ENCODE results near the gene SUSD4.
"Not testable (repeated sequence)": the region's sequence is repeated elsewhere in the genome, so short reads cannot be mapped to it uniquely, and the experiment has no call there.

The SUSD4 gene

DNA sequence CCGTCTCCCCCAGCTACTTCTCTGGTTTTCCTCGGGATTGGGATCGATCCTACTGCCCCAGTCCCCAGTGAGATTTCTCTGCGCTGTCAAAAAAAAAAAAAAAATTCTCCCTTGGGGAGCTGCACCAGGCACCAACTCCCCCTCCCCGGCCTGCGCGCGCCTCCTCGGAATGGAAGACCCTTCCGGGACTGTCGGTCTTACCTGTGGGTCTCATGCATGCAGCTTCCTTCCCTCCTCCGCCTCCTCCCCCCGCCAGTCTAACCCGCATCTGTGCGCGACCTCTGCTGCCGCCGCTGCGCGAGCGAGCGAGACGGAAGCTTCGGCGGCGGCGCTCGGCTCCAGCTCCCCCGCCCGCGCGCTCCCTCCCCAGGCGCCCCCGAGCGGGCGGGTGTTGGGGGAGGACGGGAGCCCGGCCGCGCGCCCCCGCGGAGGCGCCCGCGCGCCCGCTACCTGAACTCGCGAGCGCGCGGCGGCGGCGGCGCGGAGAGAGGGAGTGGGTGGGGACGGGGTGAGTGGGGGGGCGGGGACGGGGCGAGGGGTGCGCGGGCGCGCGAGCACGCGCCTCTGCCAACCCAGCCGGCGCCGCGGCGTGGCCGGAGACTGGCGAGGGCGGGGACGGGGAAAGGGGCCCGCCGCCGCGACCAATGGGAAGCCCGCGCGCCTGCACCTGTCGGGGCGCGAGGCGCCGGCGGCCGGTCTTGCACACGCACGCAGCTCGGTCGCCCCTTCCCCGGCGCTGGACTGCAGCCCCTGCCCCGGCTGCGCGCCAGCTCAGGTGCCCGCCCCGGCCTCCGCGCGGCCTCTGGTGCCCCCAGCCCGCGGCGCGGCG, at the start of gene SUSD4:
TSS of gene SUSD4 (minus strand) at position 321 of the 829 bp plus-strand sequence. CDS start 751 bp downstream, outside the sequence.
- peak in 30 of 56 donors; percentile 14 to 72 (median 48) for DNase-seq

DNA sequence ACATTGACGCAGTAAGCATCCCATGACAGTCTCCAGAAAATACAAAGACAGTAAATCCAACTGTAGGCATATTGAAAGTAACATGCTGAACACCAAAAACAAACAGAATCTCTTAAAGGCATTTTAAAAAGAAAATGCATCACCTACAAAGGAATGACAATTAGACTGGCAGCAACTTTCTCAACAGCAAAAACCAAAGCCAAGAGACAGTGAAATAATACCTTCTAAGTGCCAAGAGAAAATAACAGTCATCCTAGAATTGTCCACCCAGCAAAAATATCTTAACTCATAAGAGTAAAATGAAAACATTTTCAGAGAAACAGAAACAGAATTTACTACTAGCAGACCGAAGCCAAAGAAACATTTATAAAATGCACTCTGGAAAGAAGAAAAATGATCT, 49.2 kb upstream of the SUSD4 start:
- no peak for DNase-seq

GRCh38 chr1:223411710-223412109, 47.7 kb upstream of the SUSD4 start:
- DNase-seq = no peak

DNA sequence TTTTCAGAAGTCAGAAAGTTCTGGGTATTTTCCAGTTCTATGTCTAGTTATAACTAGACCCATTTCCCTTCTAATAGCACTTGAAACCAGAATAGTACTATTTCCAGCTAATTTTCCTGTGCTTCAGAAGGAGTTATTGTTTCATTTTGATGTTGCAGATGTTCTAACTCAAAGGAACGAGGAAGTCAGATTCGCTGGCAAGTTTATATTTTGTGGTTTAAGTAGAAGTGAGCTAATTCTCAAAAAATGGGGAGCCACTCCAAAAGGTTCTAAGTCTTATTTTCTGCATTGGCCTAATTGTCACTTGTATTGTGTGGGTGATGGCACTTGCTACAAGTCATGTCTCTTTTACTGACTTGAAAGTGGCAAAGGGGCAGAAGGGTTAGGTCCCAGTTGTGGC, 47.3 kb upstream of the SUSD4 start:
- no peak for DNase-seq

- no peak for DNase-seq
Observed at GRCh38 chr1:223410036-223410435, 46.1 kb upstream of the SUSD4 start.

DNA sequence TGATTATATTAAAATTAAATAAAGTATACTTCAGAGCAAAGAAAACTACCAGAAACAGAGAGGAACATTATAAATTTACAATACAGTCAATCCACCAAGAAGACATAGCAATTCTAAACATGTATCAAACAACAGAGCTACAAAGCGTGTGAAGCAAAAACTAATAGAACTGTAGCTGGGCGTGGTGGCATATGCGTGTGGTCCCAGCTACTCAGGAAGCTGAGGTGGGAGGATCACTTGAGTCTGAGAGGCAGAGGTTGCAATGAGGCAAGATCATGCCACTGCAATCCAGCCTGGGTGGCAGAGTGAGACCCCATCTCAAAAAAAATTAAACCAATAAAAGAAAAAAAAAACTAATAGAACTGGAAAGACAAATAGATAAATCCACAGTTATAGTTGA, 41.5 kb upstream of the SUSD4 start:
- no peak for DNase-seq

DNA sequence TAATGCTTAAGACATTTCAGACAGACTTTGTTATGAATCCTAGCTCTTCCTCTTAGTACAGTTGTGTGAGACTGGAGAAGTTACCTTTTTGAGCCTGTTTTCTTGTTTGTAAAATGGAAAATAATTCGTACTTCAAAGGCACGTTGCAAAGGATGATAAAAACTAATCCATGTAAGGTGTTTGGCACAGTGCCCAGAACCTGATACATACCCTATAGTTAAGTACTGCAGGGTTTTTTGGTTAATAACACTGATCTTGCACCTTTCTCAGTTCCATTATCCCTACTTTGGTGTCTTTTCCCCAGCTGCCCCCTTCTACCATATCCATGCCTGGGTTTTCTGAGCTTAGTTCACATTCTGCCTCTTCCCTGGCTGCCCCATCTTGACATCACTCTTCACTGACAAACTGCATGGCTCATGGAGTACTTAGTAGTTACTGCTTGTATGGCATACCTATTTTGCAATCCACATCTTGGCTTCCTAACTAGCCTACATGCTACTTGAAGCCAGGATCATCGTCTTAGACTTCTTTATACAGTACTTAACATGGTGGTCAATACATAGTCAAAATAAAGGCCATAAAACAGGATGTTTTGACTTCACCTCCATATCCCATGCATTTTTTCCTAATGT, 39.3 kb upstream of the SUSD4 start:
- no peak for DNase-seq

GRCh38 chr1:223402790-223403142, 38.8 kb upstream of the SUSD4 start:
- DNase-seq = no peak

GRCh38 chr1:223401873-223402789, 38.2 kb upstream of the SUSD4 start:
- no peak for DNase-seq

DNA sequence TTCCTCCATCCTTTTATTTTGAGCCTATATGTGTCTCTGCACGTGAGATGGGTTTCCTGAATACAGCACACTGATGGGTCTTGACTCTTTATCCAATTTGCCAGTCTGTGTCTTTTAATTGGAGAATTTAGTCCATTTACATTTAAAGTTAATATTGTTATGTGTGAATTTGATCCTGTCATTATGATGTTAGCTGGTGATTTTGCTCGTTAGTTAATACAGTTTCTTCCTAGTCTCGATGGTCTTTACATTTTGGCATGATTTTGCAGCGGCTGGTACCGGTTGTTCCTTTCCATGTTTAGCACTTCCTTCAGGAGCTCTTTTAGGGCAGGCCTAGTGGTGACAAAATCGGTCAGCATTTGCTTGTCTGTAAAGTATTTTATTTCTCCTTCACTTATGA, 35.4 kb upstream of the SUSD4 start:
- DNase-seq = not testable (repeated sequence)

DNA sequence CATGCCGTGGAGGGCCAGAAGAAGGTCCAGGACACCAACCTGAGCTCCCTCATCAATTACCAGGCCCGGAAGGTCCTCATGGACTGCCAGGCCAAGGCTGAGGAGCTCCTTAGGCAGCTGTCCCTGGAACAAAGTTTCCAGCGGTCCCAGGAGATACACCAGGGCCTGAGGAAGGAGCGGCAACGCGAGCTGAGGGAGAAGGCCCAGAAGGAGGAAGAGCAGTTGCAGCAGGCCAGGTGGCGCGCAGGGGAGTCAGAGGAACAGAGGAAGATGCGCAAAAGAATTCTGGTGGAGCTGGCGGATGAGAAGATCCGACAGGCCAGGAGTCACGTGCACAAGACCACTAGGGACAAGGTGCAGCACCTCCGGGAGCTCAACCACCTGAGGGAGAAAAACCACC, 30.7 kb upstream of the SUSD4 start:
- DNase-seq = no peak

DNA sequence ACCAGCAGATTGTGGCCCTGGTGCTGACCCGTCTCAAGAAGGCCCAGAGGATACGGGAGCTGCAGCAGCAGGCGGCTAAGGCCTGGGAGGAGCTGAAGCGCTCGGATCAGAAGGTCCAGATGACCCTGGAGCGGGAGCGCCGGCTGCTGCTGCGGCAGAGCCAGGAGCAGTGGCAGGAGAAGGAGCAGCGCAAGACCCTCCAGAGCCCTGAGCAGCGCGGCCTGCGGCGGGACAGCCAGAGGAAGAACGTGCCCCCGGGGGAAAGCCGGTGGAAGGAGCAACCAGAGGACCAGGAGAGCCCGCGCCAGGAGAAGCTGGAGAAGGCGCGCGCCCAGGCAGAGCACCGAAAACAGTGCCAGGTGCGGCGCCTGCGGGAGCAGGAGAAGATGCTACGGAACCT, 30.3 kb upstream of the SUSD4 start:
- no peak for DNase-seq

- DNase-seq = no peak
Observed at GRCh38 chr1:223393275-223394214, 29.6 kb upstream of the SUSD4 start, which contains the start of gene CCDC185. Gene CCDC185 (plus strand): TSS chr1:223393415. CDS start chr1:223393476, 61 bp downstream.

DNA sequence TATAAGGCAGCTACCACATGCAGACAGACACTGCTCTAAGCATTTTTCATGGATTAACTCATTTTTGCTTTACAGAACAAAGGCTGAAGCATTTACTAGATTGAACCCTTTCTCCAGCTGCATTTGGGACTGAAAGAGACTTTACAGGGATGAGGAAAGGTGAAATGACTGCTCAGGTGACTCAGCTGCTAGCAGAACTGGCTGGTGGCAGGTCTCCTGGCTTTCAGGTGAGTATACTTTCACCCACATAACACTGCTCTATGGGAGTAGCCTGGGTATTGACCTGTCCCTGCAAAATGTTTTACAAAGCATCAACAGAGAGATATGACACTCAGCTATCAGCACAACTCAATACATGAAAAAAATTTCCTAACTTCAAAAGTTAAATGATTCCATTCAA, 26.6 kb upstream of the SUSD4 start:
- no peak for DNase-seq

- DNase-seq = peak in 4 of 56 donors; percentile 10 to 20 (median 13)
Observed at GRCh38 chr1:223386013-223386412, 22.0 kb upstream of the SUSD4 start.

DNA sequence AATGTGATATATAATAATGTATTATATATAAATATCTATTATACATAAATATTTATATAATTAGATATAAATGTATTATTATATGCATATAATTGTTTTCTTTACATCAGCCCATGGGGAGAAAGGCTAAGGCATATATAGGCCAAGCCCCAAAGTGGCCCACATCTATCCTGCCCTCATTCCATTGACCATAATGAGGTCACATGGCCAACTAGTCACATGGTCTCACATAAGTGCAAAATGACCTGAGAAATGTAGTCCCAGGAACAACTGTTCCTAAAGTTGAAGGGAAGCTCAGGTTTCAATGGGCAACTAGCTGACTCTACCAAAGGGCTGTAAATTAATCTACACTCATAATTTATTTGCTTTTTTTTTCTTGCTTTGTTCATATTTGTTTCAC, 14.8 kb upstream of the SUSD4 start:
- no peak for DNase-seq

DNA sequence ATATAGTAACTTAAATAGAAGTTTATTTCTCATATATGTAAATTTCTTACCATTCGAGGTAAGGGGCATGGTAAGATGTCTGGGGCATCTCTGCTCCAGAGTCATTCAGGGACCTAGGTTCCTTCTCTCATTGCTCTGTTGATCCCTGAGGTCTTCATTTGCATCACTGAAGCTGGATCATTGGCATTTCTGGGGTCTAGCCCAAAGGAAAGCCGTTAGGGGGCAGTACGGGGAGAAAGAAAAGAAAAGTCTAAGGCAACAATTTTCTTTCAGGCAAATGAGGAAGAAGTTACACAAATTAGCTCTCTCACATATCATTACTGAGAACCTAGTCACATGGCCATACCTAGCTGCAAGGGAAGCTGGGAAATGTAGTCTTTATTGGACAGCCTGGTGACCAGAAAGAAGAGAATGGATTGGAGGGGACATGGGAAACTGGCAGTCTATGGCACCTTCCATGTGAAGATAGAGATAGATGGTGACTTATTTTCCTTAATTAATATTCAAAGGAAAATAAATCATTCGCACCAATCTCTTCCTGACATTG, 10.2 kb upstream of the SUSD4 start:
- no peak for DNase-seq

DNA sequence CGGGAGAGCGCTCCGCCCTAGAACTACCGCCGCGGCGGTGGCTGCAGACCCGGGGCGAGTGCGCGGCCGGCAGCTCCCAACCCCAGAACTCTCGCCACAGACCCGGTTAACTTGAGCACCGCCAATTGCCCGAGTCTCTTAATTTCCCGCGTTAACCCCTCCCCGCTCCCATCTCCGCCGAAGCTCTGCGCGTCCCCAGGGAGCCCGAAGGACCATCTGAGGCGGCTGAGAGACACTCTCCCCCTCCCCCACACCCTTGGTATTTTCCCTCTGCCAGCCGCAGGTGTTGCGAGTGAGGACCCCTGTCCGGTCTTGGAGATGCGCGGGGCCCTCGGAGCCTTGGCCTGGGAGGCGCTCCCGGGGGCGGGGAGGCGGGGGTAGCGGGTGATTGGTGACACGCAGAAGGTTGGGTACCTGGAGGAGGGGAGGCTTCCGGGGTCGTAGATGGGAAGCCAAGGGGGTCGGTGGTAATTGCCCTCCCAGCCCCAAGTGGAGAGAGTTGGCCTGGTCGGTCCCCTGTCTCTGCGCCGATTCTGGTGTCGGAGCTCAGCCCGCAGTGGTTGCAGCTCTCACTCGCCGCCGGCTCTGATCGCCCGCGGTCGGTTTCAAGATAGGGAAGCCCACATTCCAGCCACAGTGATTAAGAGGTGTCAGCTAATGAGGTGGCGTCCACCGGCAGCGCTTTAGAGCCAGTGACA, 858 bp upstream of the SUSD4 start:
- DNase-seq = peak in 5 of 56 donors; percentile 11 to 40 (median 20)

- peak in 15 of 56 donors; percentile 11 to 63 (median 33) for DNase-seq
Observed at GRCh38 chr1:223363057-223363855, 720 bp downstream of the SUSD4 start.

Data from amygdala (tissue), 56 donors.